Glomerular visceral epithelial cell (primary cell): ENCODE results near the gene GBF1.
A peak's percentile ranks its signal among the peaks of the same experiment; 100 is the strongest.
"Not testable (repeated sequence)": the region's sequence is repeated elsewhere in the genome, so short reads cannot be mapped to it uniquely, and the experiment has no call there.

ENCODE experiments used
- DNase-seq: peaks from one replicate; pipeline ENCODE4 v3.0.0-alpha.2; 2016; ENCODE audit errors: extremely low spot score

Gene GBF1

GRCh38 chr10:102245082-102245931 lies at the start of gene GBF1:
TSS of gene GBF1 (plus strand) at chr10:102245532. CDS start at chr10:102258939, 13,407 bp downstream.
- peak; percentile 100 for DNase-seq

- DNase-seq: no peak
Measured at GRCh38 chr10:102196893-102197292, 48.4 kb upstream of the GBF1 start.

- DNase-seq: no peak
Measured at GRCh38 chr10:102198027-102198426, 47.3 kb upstream of the GBF1 start.

- DNase-seq: no peak
Measured at GRCh38 chr10:102200751-102201640, 44.3 kb upstream of the GBF1 start.

GRCh38 chr10:102202386-102202785 lies 42.9 kb upstream of the GBF1 start:
- no peak for DNase-seq

- no peak for DNase-seq
Measured at GRCh38 chr10:102208311-102209035, 36.9 kb upstream of the GBF1 start.

- DNase-seq: no peak
Measured at GRCh38 chr10:102211615-102212299, 33.6 kb upstream of the GBF1 start.

GRCh38 chr10:102213599-102213998 lies 31.7 kb upstream of the GBF1 start:
- DNase-seq: not testable (repeated sequence)

- no peak for DNase-seq
Measured at GRCh38 chr10:102219370-102219769, 26.0 kb upstream of the GBF1 start.

GRCh38 chr10:102220612-102221011 lies 24.7 kb upstream of the GBF1 start:
- DNase-seq: no peak

- no peak for DNase-seq
Measured at GRCh38 chr10:102222797-102223196, 22.5 kb upstream of the GBF1 start.

GRCh38 chr10:102225646-102226541 lies 19.4 kb upstream of the GBF1 start, which contains the start of gene ELOVL3:
TSS of gene ELOVL3 (plus strand) at chr10:102226299. CDS start at chr10:102226549, 250 bp downstream.
- DNase-seq: peak; percentile 78

- no peak for DNase-seq
Measured at GRCh38 chr10:102226542-102226870, 18.8 kb upstream of the GBF1 start.

GRCh38 chr10:102227050-102227449 lies 18.3 kb upstream of the GBF1 start:
- DNase-seq: no peak

- peak; percentile 80 for DNase-seq
Measured at GRCh38 chr10:102229810-102230263, 15.5 kb upstream of the GBF1 start.

- no peak for DNase-seq
Measured at GRCh38 chr10:102230264-102230860, 15.0 kb upstream of the GBF1 start.

GRCh38 chr10:102230861-102231356 lies 14.4 kb upstream of the GBF1 start:
- no peak for DNase-seq

GRCh38 chr10:102231357-102232318 lies 13.7 kb upstream of the GBF1 start:
- peak; percentile 41 for DNase-seq
